Type B pancreatic cell (in vitro differentiated cells): Measurements from ENCODE around the gene HLTF. TPM values are rescaled to one million over a fixed set of nuclear protein-coding genes. Genes with fewer than 3 reads are reported as not detected.

Source experiments
- DNase-seq: peaks from one replicate; pipeline ENCODE4 v3.0.0; 2021; ENCODE audit warnings: mixed read lengths; ENCODE audit not compliant: unreplicated experiment; ENCODE audit errors: extremely low spot score
- H3K27ac Mint-ChIP-seq: 2 replicates; pipeline ENCODE4 v1.8.0; 2021; ENCODE audit warnings: mild to moderate bottlenecking, mixed read lengths
- H3K27me3 Mint-ChIP-seq: 2 replicates; pipeline ENCODE4 v1.8.0; 2021; ENCODE audit warnings: mixed read lengths
- H3K36me3 Mint-ChIP-seq: 2 replicates; pipeline ENCODE4 v1.8.0; 2021; ENCODE audit warnings: mixed read lengths
- H3K4me1 Mint-ChIP-seq: one replicate; pipeline ENCODE4 v1.8.0; 2021; ENCODE audit warnings: mixed read lengths; ENCODE audit not compliant: unreplicated experiment
- H3K4me3 Mint-ChIP-seq: 2 replicates; pipeline ENCODE4 v1.8.0; 2021; ENCODE audit warnings: mild to moderate bottlenecking, mixed read lengths
- H3K9me3 Mint-ChIP-seq: 2 replicates; pipeline ENCODE4 v1.8.0; 2021; ENCODE audit warnings: mixed read lengths
- total RNA-seq: library from RNA; stranded (reverse); gene quantifications from 2 replicates; pipeline ENCODE4 v1.2.1, GENCODE V29; 2021; ENCODE audit warnings: low replicate concordance
- TF ChIP-seq, protein P1 (sequence below): fragments of 200-600 bp; sonication (generic); conservative IDR thresholded peaks from 2 replicates; pipeline ENCODE4 v1.5.0; 2021; ENCODE audit warnings: antibody characterized with exemption, mild to moderate bottlenecking

The HLTF gene
- total RNA-seq, 1 donor from 2014 or later: 49.9 TPM

DNA sequence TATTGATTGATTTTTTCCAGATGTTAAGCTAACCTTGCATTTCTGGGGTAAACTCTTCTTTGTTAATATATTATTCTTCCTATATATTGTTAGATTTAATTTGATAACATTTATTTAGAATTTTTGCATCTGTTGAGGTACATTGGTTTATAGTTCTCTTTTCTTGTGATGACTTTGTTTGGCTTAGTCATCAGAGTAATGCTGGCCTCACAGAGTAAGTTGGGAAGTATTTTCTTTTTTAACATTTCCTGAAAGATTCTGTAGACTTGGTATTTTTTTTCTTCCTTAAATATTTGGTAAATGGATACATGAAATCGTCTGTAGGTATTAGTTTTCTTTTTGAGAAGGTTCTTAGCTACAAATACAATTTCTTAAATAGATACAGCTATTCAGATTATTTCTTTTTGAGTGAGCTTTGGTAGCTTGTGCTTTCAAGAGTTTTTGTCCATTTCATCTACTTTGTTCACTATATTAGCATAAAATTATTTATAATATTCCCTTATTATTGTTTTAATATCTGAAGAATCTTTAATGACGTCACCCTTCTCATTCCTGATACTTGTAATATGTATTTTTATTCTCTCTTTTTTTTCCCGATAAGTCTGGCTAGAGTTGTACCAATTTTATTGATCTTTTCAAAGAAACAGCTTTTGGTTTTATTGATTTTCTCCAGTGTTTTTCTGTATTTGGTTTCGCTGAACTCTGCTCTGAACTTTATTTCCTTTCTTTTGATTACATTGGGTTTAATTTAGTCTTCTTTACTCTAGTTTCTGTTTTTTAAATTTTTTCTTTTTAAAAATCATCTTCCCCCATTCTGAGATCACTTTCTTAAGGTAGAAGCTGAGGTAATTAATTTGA, 36.6 kb upstream of the HLTF start:
- no peaks in the 10 kb centered on the region for H3K9me3 Mint-ChIP-seq
- H3K4me1 Mint-ChIP-seq: peaks cover 5% of the 10 kb centered on the region
- TF ChIP-seq, protein P1, sequence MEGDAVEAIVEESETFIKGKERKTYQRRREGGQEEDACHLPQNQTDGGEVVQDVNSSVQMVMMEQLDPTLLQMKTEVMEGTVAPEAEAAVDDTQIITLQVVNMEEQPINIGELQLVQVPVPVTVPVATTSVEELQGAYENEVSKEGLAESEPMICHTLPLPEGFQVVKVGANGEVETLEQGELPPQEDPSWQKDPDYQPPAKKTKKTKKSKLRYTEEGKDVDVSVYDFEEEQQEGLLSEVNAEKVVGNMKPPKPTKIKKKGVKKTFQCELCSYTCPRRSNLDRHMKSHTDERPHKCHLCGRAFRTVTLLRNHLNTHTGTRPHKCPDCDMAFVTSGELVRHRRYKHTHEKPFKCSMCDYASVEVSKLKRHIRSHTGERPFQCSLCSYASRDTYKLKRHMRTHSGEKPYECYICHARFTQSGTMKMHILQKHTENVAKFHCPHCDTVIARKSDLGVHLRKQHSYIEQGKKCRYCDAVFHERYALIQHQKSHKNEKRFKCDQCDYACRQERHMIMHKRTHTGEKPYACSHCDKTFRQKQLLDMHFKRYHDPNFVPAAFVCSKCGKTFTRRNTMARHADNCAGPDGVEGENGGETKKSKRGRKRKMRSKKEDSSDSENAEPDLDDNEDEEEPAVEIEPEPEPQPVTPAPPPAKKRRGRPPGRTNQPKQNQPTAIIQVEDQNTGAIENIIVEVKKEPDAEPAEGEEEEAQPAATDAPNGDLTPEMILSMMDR: no peak
- no peak overlapping the region for H3K4me3 Mint-ChIP-seq
- H3K27me3 Mint-ChIP-seq: no peaks in the 10 kb centered on the region
- DNase-seq: no peak
- no peaks in the 10 kb centered on the region for H3K36me3 Mint-ChIP-seq
- no peak overlapping the region for H3K27ac Mint-ChIP-seq

- TF ChIP-seq, protein P1: peak; percentile 80
- DNase-seq: no peak
- H3K27ac Mint-ChIP-seq: peak overlapping the region; percentile 23
These were observed 34.0 kb upstream of the HLTF start for GRCh38 chr3:149120051-149120972.

DNA sequence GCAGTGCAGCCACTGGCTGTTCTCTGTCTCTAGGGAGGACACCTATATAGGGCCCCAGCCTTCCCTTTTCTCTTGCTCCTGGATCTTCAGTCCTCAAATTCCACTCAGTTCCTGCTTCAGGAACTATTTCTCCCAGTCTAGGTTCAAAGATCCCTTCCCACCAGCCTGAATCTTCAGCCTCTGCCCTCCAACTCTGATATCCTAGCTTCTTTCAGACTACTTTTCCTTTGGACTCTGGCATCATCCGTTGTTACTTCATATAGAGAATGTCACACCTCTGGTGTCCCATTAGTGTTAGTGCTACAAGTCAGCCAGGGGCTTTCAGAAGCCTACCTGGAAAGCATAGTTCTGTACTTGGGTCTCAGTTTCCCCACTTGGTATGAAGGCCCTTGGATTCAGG, 33.1 kb upstream of the HLTF start:
- H3K27me3 Mint-ChIP-seq: no peaks in the 10 kb centered on the region
- TF ChIP-seq, protein P1: no peak
- H3K4me1 Mint-ChIP-seq: peaks cover 10% of the 10 kb centered on the region
- no peaks in the 10 kb centered on the region for H3K9me3 Mint-ChIP-seq
- no peak overlapping the region for H3K4me3 Mint-ChIP-seq
- no peaks in the 10 kb centered on the region for H3K36me3 Mint-ChIP-seq
- no peak overlapping the region for H3K27ac Mint-ChIP-seq
- DNase-seq: no peak

More at GRCh38 chr3:149120051-149120972, 34.0 kb upstream of the HLTF start:
- no peaks in the 10 kb centered on the region for H3K36me3 Mint-ChIP-seq
- H3K9me3 Mint-ChIP-seq: no peaks in the 10 kb centered on the region
- no peak overlapping the region for H3K4me3 Mint-ChIP-seq
- no peaks in the 10 kb centered on the region for H3K27me3 Mint-ChIP-seq
- peaks cover 5% of the 10 kb centered on the region for H3K4me1 Mint-ChIP-seq

GRCh38 chr3:149118724-149119123, 32.4 kb upstream of the HLTF start:
- Mint-ChIP-seq H3K27me3 (no peaks in the 10 kb centered on the region), H3K36me3 (no peaks in the 10 kb centered on the region), H3K9me3 (no peaks in the 10 kb centered on the region), H3K4me1 (peaks cover 10% of the 10 kb centered on the region), H3K27ac (no peak overlapping the region), H3K4me3 (no peak overlapping the region)
- TF ChIP-seq, protein P1: no peak
- DNase-seq: no peak

DNA sequence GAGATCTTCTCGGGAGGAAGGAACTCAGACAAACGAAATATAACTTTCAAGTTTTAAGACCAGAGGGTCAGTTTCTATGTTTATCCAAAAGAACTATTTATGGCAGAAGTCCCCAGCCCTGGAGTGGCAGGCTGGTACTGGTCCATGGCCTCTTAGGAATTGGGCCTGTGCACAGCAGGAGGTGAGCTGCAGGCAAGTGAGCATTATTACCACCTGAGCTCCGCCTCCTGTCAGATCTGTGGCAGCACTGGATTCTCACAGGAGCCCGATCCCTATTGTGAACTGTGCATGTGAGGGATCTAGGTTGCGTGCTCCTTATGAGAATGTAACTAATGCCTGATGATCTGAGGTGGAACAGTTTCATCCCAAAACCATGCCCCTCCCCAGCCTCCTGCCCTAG, 28.8 kb upstream of the HLTF start:
- TF ChIP-seq, protein P1: no peak
- Mint-ChIP-seq H3K9me3 (peaks cover 4% of the 10 kb centered on the region), H3K27me3 (no peaks in the 10 kb centered on the region), H3K4me3 (no peak overlapping the region), H3K4me1 (peaks cover 5% of the 10 kb centered on the region), H3K27ac (no peak overlapping the region), H3K36me3 (no peaks in the 10 kb centered on the region)
- no peak for DNase-seq
